Central memory CD8-positive, alpha-beta T cell (primary cell): Measurements from ENCODE around the gene SPOCK2.

Source experiments
- ATAC-seq: fragments of 150-1000 bp; cut with Tn5 transposase; replicated peaks from 2 replicates; pipeline ENCODE4 v1.10.0; 2022; ENCODE audit warnings: mild to moderate bottlenecking, moderate FRiP score, moderate number of reproducible peaks; ENCODE audit not compliant: poor library complexity, severe bottlenecking; ENCODE audit errors: extremely low read depth
- DNase-seq, 2 donors: peaks; one replicate each; pipeline ENCODE4 v3.0.0; 2021; ENCODE audit warnings: low spot score in 2 of 2
- H3K27ac Mint-ChIP-seq: one replicate; pipeline ENCODE4 v1.8.0; 2022; ENCODE audit warnings: low read depth, mild to moderate bottlenecking, moderate library complexity, mixed read lengths
- H3K27me3 Mint-ChIP-seq: one replicate; pipeline ENCODE4 v1.8.0; 2022; ENCODE audit warnings: mixed read lengths
- H3K36me3 Mint-ChIP-seq: one replicate; pipeline ENCODE4 v1.8.0; 2022; ENCODE audit warnings: mild to moderate bottlenecking, moderate library complexity, mixed read lengths; ENCODE audit not compliant: insufficient read depth
- H3K4me1 Mint-ChIP-seq: one replicate; pipeline ENCODE4 v1.8.0; 2022; ENCODE audit warnings: mixed read lengths
- H3K4me3 Mint-ChIP-seq: one replicate; pipeline ENCODE4 v1.8.0; 2022; ENCODE audit warnings: mild to moderate bottlenecking, moderate library complexity, mixed read lengths
- H3K9me3 Mint-ChIP-seq: one replicate; pipeline ENCODE4 v1.8.0; 2022; ENCODE audit warnings: mixed read lengths

The SPOCK2 gene

DNA sequence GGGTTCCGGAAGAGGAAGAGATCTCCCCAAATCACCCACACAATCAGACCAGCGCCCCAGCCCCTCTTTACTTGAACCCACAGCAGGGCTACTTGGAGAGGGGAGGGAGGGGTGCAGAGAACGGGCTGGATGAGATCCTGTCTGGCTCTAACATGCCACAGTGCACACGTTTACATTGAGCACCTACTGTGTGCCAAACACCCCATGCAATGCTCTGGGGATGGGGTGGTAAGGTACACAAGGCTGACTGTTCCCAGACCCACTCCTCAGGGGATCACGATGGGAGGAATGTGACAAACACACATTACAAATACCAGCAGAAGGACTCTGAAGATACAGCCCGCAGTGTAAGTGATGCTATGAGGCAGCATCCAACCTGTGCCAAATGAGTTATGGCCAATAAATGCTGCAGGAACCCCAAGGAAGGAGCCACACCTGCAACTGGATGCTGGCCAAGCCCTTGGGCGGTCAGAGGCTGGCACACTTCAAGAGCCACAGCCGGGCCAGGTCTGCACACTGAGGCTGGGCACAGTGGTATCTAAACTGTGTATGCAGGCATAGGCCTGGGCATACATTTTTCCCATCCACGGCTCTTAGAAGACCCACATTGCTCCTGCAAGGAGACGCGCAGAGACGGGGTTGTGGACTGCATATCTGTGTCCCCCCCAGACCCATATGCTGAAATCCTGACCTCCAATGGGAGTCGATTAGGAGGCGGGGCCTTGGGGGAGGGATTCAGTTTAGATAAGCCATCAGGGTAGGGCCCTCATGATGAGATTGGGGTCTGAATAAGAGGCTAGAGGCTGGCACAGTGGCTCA, 6.4 kb downstream of the SPOCK2 start:
- peaks cover 75% of the 10 kb centered on the region for H3K36me3 Mint-ChIP-seq
- peak overlapping the region; percentile 97 for H3K4me3 Mint-ChIP-seq
- no peaks in the 10 kb centered on the region for H3K9me3 Mint-ChIP-seq
- DNase-seq = no peak
- H3K27me3 Mint-ChIP-seq = no peaks in the 10 kb centered on the region
- peaks cover 97% of the 10 kb centered on the region for H3K4me1 Mint-ChIP-seq
- ATAC-seq = no peak
- peak overlapping the region; percentile 90 for H3K27ac Mint-ChIP-seq

DNA sequence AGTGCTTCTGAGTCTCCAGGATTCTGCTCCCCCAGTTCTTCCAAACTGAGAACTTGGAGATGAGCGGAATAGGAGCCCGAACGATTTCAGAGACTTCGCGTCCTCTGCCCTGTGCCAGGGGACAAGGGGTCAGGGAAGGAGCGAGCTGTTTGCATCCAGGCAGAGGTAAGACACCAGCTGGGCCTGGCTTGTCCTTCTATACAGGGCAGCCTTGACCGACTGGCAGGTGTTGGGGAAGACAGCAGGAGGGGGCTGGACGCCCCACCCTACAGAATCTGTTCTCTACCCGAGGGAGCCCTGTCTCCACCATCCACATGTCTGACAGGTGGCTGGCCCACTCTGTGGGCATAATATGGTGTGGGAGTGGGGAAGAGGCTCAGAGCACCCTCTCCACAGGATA, 7.1 kb downstream of the SPOCK2 start:
- Mint-ChIP-seq H3K4me1 (peaks cover 96% of the 10 kb centered on the region), H3K36me3 (peaks cover 71% of the 10 kb centered on the region)
- no peak for DNase-seq

GRCh38 chr10:72080042-72080975, 8.0 kb downstream of the SPOCK2 start:
- peak overlapping the region; percentile 97 for H3K4me3 Mint-ChIP-seq
- H3K9me3 Mint-ChIP-seq = no peaks in the 10 kb centered on the region
- DNase-seq (no peak), ATAC-seq (no peak)
- peaks cover 66% of the 10 kb centered on the region for H3K36me3 Mint-ChIP-seq
- H3K27me3 Mint-ChIP-seq = no peaks in the 10 kb centered on the region
- H3K27ac Mint-ChIP-seq = peak overlapping the region; percentile 90
- H3K4me1 Mint-ChIP-seq = peaks cover 95% of the 10 kb centered on the region

More for the DNA sequence above, 7.1 kb downstream of the SPOCK2 start:
- ATAC-seq = no peak
- no peaks in the 10 kb centered on the region for H3K9me3 Mint-ChIP-seq
- H3K27me3 Mint-ChIP-seq = no peaks in the 10 kb centered on the region
- H3K27ac Mint-ChIP-seq = peak overlapping the region; percentile 90
- H3K4me3 Mint-ChIP-seq = peak overlapping the region; percentile 97

GRCh38 chr10:72079356-72079755, 9.0 kb downstream of the SPOCK2 start:
- no peaks in the 10 kb centered on the region for H3K27me3 Mint-ChIP-seq
- peak overlapping the region; percentile 97 for H3K4me3 Mint-ChIP-seq
- ATAC-seq = peak; percentile 74
- peak; percentile 55 to 78 for DNase-seq
- peaks cover 95% of the 10 kb centered on the region for H3K4me1 Mint-ChIP-seq
- peaks cover 69% of the 10 kb centered on the region for H3K36me3 Mint-ChIP-seq
- no peaks in the 10 kb centered on the region for H3K9me3 Mint-ChIP-seq
- peak overlapping the region; percentile 90 for H3K27ac Mint-ChIP-seq

GRCh38 chr10:72077275-72077990, 10.9 kb downstream of the SPOCK2 start:
- ATAC-seq (no peak), DNase-seq (no peak)
- Mint-ChIP-seq H3K27me3 (no peaks in the 10 kb centered on the region), H3K4me1 (peaks cover 84% of the 10 kb centered on the region), H3K27ac (peak overlapping the region; percentile 90), H3K4me3 (peak overlapping the region; percentile 61), H3K9me3 (no peaks in the 10 kb centered on the region), H3K36me3 (peaks cover 65% of the 10 kb centered on the region)

- H3K36me3 Mint-ChIP-seq = peaks cover 66% of the 10 kb centered on the region
- no peak for ATAC-seq
- H3K9me3 Mint-ChIP-seq = no peaks in the 10 kb centered on the region
- peak overlapping the region; percentile 90 for H3K27ac Mint-ChIP-seq
- H3K27me3 Mint-ChIP-seq = no peaks in the 10 kb centered on the region
- H3K4me3 Mint-ChIP-seq = peak overlapping the region; percentile 55
- H3K4me1 Mint-ChIP-seq = peaks cover 78% of the 10 kb centered on the region
- DNase-seq = no peak
Measured at GRCh38 chr10:72076756-72077155, 11.6 kb downstream of the SPOCK2 start.

- H3K9me3 Mint-ChIP-seq = no peaks in the 10 kb centered on the region
- DNase-seq (no peak), ATAC-seq (no peak)
- H3K4me1 Mint-ChIP-seq = peaks cover 72% of the 10 kb centered on the region
- H3K27ac Mint-ChIP-seq = peak overlapping the region; percentile 76
- H3K4me3 Mint-ChIP-seq = peak overlapping the region; percentile 55
- H3K36me3 Mint-ChIP-seq = peaks cover 72% of the 10 kb centered on the region
- H3K27me3 Mint-ChIP-seq = no peaks in the 10 kb centered on the region
Measured at GRCh38 chr10:72075376-72076115, 12.8 kb downstream of the SPOCK2 start.

DNA sequence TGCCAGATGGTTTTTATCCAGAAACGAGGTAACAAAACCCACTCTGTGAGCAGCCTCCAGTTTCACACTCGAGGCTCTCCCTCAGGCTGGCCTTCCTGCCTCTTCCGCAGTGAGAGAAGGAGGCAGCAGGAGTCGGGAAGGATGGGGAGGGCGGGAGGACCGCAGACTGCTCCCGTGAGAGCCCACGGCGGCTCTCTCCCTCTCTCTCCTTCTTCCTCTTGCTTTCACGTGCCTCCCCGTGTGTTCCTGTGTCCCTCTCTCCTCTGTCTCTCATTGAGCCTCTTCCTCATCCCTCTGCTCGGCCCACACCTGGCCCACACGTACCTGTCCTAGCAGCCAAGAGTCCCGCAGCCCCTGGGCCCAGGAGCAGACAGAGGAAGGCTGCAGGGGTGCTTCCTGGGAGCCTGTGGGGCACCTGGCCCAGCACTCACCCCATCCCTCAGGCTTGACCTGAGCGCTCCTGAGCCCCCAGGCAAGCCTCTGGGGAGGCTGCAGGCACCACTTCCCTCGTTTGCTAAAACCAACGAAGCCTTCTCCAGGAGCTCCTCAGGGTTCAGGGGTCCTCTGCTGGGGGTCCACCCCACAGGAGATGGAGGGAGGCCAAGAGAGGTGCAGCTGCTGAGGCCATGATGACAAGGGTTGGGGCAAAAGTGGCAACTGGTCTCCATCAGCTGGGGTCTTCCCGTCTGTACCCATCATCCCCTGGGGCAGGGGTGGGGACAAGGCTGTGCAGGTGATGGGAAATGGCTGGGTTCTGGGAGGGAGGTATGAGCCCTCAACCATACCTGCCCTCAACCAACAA, 13.6 kb downstream of the SPOCK2 start:
- H3K4me3 Mint-ChIP-seq = peak overlapping the region; percentile 55
- H3K27me3 Mint-ChIP-seq = no peaks in the 10 kb centered on the region
- H3K36me3 Mint-ChIP-seq = peaks cover 75% of the 10 kb centered on the region
- DNase-seq (no peak), ATAC-seq (no peak)
- H3K9me3 Mint-ChIP-seq = no peaks in the 10 kb centered on the region
- H3K4me1 Mint-ChIP-seq = peaks cover 70% of the 10 kb centered on the region
- peak overlapping the region; percentile 76 for H3K27ac Mint-ChIP-seq

- H3K36me3 Mint-ChIP-seq = peaks cover 75% of the 10 kb centered on the region
- H3K27me3 Mint-ChIP-seq = no peaks in the 10 kb centered on the region
- peak overlapping the region; percentile 61 for H3K27ac Mint-ChIP-seq
- DNase-seq (no peak), ATAC-seq (no peak)
- peaks cover 70% of the 10 kb centered on the region for H3K4me1 Mint-ChIP-seq
- no peaks in the 10 kb centered on the region for H3K9me3 Mint-ChIP-seq
- peak overlapping the region; percentile 55 for H3K4me3 Mint-ChIP-seq
Measured at GRCh38 chr10:72073708-72074573, 14.4 kb downstream of the SPOCK2 start.

GRCh38 chr10:72072639-72073038, 15.7 kb downstream of the SPOCK2 start:
- no peaks in the 10 kb centered on the region for H3K9me3 Mint-ChIP-seq
- no peak for DNase-seq
- H3K27ac Mint-ChIP-seq = peak overlapping the region; percentile 66
- H3K4me1 Mint-ChIP-seq = peaks cover 62% of the 10 kb centered on the region
- H3K27me3 Mint-ChIP-seq = no peaks in the 10 kb centered on the region
- H3K4me3 Mint-ChIP-seq = peak overlapping the region; percentile 55
- ATAC-seq = no peak
- peaks cover 79% of the 10 kb centered on the region for H3K36me3 Mint-ChIP-seq
